Breast epithelium (tissue), 4 donors: ENCODE measurements around the gene MRPS10. TPM values are rescaled to one million over a fixed set of nuclear protein-coding genes. Genes with fewer than 3 reads are reported as not detected.
A peak's percentile ranks its signal among the peaks of the same experiment; 100 is the strongest.

Experiments used
- DNase-seq, 2 donors: peaks; one replicate each; pipeline ENCODE4 v3.0.0-alpha.2; 2019; ENCODE audit warnings: low spot score in 2 of 2
- H3K27ac ChIP-seq, 2 donors: fragments of 200-600 bp; sonication (generic) in 1 of 2; one replicate each; pipeline ENCODE4 v1.5.1; 2016 to 2019; ENCODE audit warnings: mild to moderate bottlenecking in 1 of 2
- H3K27me3 ChIP-seq, 2 donors: fragments of 200-600 bp; sonication (generic) in 1 of 2; one replicate each; pipeline versions ENCODE4 v1.5.1 to v1.6.0; 2017 to 2019; ENCODE audit warnings: control low read depth in 1 of 2, mild to moderate bottlenecking in 1 of 2
- H3K36me3 ChIP-seq: fragments of 200-600 bp; one replicate; pipeline ENCODE4 v1.5.1; 2019
- H3K4me1 ChIP-seq, 2 donors: fragments of 200-600 bp; sonication (generic); one replicate each; pipeline ENCODE4 v1.5.1; 2016 to 2019; ENCODE audit warnings: control low read depth in 1 of 2
- H3K4me3 ChIP-seq, 3 donors: fragments of 200-600 bp; sonication (generic); 1 replicate in 2 of 3; 2 replicates in 1 of 3; pipeline ENCODE4 v1.5.1; 2016 to 2019; ENCODE audit warnings: mild to moderate bottlenecking in 3 of 3, moderate library complexity in 2 of 3
- H3K9me3 ChIP-seq, 2 donors: fragments of 200-600 bp; sonication (generic) in 1 of 2; one replicate each; pipeline ENCODE4 v1.5.1; 2016 to 2019; ENCODE audit warnings: control low read depth in 1 of 2
- POLR2A ChIP-seq: fragments of 450-650 bp; IDR thresholded peaks from one replicate; pipeline ENCODE4 v1.6.1; 2016; ENCODE audit warnings: antibody characterized with exemption, mild to moderate bottlenecking, moderate library complexity
- POLR2AphosphoS5 ChIP-seq, 3 donors: sonication (generic); formaldehyde crosslinking; IDR thresholded peaks; one replicate each; pipeline ENCODE4 v1.6.1; 2017; ENCODE audit warnings: antibody characterized with exemption in 3 of 3
- intact Hi-C: fragments of 100-400 bp; cut with DNase I; formaldehyde crosslinking; loops from one replicate; pipeline ENCODE4 v1.15.1; 2023; ENCODE audit warnings: low total_unique reads
- total RNA-seq, 3 donors: library from RNA; depleted of rRNA; stranded (reverse); fragments of >200 nt; gene quantifications; one replicate each; pipeline ENCODE4 v1.1.0, GENCODE V29; 2016
- TF ChIP-seq, protein P1 (sequence below), 3 donors: fragments of 450-650 bp; IDR thresholded peaks; one replicate each; pipeline ENCODE4 v1.5.1; 2016 to 2017; ENCODE audit warnings: antibody characterized with exemption in 3 of 3, mild to moderate bottlenecking in 3 of 3, moderate library complexity in 3 of 3

The MRPS10 gene
- total RNA-seq, 3 donors from 2014 or later = 25.6 to 37.0 (median 33.4) TPM

DNA sequence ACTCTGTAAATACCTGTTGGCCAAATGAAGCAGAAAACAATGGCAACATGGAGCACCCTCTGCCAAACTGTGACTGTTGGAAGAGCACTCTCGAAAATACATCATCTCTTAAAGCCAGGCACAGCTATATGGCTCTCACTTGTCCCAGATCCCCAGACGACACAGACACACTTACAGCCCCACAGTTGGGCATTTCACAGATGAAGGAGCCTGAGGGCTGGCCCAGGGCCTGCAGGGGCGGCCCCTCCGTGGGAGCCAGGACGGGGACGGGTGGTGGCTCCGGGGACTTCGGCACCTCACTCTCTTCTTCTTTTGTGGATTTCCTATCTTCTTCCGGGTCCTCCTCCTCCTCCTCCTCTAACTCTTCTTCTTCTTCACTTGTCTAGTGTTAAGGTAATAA is 18.4 kb upstream of the MRPS10 start:
- TF ChIP-seq POLR2A = no peak
- TF ChIP-seq, protein P1, sequence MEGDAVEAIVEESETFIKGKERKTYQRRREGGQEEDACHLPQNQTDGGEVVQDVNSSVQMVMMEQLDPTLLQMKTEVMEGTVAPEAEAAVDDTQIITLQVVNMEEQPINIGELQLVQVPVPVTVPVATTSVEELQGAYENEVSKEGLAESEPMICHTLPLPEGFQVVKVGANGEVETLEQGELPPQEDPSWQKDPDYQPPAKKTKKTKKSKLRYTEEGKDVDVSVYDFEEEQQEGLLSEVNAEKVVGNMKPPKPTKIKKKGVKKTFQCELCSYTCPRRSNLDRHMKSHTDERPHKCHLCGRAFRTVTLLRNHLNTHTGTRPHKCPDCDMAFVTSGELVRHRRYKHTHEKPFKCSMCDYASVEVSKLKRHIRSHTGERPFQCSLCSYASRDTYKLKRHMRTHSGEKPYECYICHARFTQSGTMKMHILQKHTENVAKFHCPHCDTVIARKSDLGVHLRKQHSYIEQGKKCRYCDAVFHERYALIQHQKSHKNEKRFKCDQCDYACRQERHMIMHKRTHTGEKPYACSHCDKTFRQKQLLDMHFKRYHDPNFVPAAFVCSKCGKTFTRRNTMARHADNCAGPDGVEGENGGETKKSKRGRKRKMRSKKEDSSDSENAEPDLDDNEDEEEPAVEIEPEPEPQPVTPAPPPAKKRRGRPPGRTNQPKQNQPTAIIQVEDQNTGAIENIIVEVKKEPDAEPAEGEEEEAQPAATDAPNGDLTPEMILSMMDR (IDR thresholded peaks at IDR 0.05) = no peak
- no peak for TF ChIP-seq POLR2AphosphoS5 (IDR thresholded peaks at IDR 0.05)
- H3K9me3 ChIP-seq = no peaks in the 10 kb centered on the region
- no peak overlapping the region for H3K4me3 ChIP-seq
- H3K36me3 ChIP-seq = no peaks in the 10 kb centered on the region
- H3K27me3 ChIP-seq = no peaks in the 10 kb centered on the region
- intact Hi-C loops = no loop called here
- DNase-seq = no peak
- no peaks in the 10 kb centered on the region for H3K4me1 ChIP-seq
- H3K27ac ChIP-seq = no peak overlapping the region

DNA sequence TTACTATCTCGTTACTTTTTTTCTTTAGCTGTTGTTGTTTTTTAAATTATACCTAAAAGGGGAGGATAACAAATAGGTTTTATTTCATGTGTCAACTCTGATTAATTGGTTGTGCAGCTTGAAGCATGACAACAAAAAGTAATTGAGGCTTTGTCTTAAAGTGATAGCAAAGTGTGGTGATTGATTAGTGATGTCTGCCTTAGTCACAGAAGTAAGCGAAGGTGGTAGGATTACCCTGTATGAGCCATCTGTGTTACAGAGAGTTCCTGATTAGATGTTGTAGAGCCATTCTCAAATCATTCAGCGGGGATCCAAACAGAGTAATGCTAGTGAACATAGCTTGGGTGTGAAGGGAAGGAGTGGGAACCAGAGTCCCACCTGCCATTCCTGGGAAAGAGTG is 14.4 kb upstream of the MRPS10 start:
- TF ChIP-seq, protein P1 (IDR thresholded peaks at IDR 0.05) = no peak
- no peak for TF ChIP-seq POLR2A
- TF ChIP-seq POLR2AphosphoS5 (IDR thresholded peaks at IDR 0.05) = no peak
- intact Hi-C loops = no loop called here
- no peaks in the 10 kb centered on the region for H3K4me1 ChIP-seq
- H3K27ac ChIP-seq = no peak overlapping the region
- H3K36me3 ChIP-seq = no peaks in the 10 kb centered on the region
- no peaks in the 10 kb centered on the region for H3K27me3 ChIP-seq
- no peak overlapping the region for H3K4me3 ChIP-seq
- no peaks in the 10 kb centered on the region for H3K9me3 ChIP-seq
- no peak for DNase-seq

DNA sequence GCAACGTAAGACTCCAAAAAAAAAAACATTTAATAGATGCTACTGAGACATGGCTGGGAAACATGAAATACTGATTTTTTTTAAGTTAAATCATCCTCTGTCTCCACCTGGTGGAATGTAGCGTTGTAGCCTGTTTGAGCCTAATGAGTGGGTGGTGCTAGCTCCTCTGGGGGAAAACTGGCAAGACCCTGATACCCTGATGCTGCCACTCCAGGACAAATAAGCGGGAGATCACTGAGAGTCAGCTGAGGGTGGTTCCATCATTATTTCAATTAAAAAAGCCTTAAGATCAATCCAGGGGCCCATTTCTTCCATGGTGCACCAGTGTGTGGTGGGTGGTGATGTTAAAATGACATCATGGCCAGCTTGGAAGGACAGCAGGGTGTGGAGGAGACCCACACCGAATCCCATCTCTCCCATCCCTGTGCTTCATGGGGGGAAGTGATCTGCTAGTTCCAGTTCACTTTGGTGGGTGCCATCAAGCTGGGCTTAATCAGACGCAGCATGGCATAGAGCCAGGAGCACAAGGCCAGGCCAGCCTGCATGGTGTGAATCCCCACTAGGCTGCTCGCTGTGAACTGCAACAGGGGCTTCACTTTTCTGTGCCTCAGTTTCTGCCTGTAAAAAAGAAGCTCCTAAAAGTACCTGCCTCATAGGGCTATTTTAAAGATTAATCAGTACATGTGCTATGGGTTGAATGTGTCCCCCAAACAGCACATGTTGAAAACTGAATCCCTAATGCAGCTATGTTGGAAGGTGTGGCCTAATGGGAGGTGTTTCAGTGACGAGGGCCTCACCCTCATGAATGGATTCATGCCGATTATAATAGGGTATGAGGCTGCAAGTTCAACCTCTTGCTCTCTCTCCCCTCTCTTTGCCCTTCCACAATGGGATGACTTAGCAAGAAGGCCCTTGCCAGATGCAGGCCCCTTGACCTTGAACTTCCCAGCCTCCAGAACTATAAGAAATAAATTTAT is 13.0 kb upstream of the MRPS10 start:
- Histone ChIP-seq H3K9me3 (no peaks in the 10 kb centered on the region), H3K36me3 (no peaks in the 10 kb centered on the region), H3K4me3 (no peak overlapping the region), H3K4me1 (no peaks in the 10 kb centered on the region), H3K27me3 (no peaks in the 10 kb centered on the region), H3K27ac (no peak overlapping the region)
- DNase-seq = no peak
- TF ChIP-seq POLR2A = no peak
- TF ChIP-seq POLR2AphosphoS5 (IDR thresholded peaks at IDR 0.05) = no peak
- TF ChIP-seq, protein P1 (IDR thresholded peaks at IDR 0.05) = no peak
- intact Hi-C loops = no loop called here

DNA sequence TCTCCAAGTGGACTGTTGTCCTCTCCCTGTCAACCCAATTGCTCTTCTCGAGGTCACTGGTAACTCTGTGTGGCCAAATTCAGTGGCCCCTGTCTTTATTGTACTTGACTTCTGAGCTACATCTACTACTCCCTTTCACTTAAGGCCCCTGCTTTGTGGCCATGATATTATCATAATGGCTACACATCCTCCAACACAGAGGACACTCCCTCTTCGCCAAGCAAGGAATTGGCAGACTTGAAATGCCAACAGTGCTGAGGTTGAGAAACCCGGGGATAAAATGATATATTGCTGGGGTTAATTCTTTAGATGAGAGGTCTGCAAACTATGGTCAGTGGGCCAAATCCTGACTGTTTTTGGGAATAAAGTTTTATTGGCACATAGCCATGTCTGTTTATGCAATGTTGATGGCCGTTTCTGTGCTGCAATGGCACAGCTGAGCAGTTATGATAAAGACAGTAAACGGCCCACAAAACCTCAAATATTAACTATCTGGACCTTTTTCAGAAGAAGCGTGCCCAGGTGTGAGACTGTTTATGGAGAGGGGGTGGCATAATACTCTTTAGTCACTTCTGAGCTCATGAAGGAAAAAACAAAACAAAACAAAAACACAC is 12.0 kb upstream of the MRPS10 start:
- Histone ChIP-seq H3K27ac (no peak overlapping the region), H3K4me3 (no peak overlapping the region), H3K4me1 (no peaks in the 10 kb centered on the region), H3K27me3 (no peaks in the 10 kb centered on the region), H3K9me3 (no peaks in the 10 kb centered on the region), H3K36me3 (no peaks in the 10 kb centered on the region)
- TF ChIP-seq, protein P1 (IDR thresholded peaks at IDR 0.05) = no peak
- no peak for TF ChIP-seq POLR2AphosphoS5 (IDR thresholded peaks at IDR 0.05)
- no peak for TF ChIP-seq POLR2A
- DNase-seq = no peak
- intact Hi-C loops = no loop called here

DNA sequence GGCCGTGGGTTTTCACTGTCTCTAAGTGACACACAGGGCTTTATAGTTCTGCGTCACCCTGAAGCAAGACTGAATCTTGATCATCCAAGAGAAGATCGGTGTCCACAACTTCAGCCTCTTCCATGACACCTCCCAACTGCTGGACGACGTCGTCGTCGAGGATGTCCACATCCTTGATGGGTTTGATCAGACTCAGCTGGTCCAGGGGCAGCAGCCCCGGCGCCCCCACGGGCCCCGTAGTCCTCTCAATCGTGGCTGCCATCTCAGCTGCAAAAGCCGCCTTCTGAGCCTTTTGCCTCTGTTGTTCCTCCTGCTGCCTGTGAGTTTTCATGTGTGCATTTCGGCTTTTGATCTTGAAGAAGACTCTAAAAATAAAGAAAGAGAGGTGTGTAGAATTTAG is 10.6 kb upstream of the MRPS10 start:
- Histone ChIP-seq H3K36me3 (no peaks in the 10 kb centered on the region), H3K4me3 (no peak overlapping the region), H3K4me1 (no peaks in the 10 kb centered on the region), H3K27ac (peak overlapping the region; percentile 54 to 90), H3K9me3 (no peaks in the 10 kb centered on the region), H3K27me3 (no peaks in the 10 kb centered on the region)
- DNase-seq = no peak
- intact Hi-C loops = no loop called here
- TF ChIP-seq POLR2A = no peak
- TF ChIP-seq, protein P1 (IDR thresholded peaks at IDR 0.05) = no peak
- TF ChIP-seq POLR2AphosphoS5 (IDR thresholded peaks at IDR 0.05) = no peak
